Stimulated activated CD4-positive, alpha-beta T cell treated with anti-CD3 and anti-CD28 coated beads, Interleukin-12 subunit alpha, Interleukin-12 subunit beta, amount 100 ng/mL, for 24 hours (primary cell): ENCODE measurements around the gene ZNF451.
A peak's percentile ranks its signal among the peaks of the same experiment; 100 is the strongest.

Source experiments
- DNase-seq, 2 experiments: peaks; one replicate each; pipeline ENCODE4 v3.0.0-alpha.2; 2020; ENCODE audit warnings: low read depth in 2 of 2

The ZNF451 gene

GRCh38 chr6:57147955-57148858 lies 58.2 kb downstream of the ZNF451 start:
- no peak for DNase-seq

- DNase-seq = no peak
These were observed 68.7 kb downstream of the ZNF451 start for GRCh38 chr6:57158658-57159057.

- no peak for DNase-seq
These were observed 69.1 kb downstream of the ZNF451 start for GRCh38 chr6:57159127-57159526.

GRCh38 chr6:57162028-57162427 lies 72.0 kb downstream of the ZNF451 start:
- no peak for DNase-seq

- DNase-seq = no peak
These were observed 72.5 kb downstream of the ZNF451 start for GRCh38 chr6:57162516-57162915.

- no peak for DNase-seq
These were observed 74.0 kb downstream of the ZNF451 start for GRCh38 chr6:57163956-57164355.

- DNase-seq = no peak
These were observed 75.1 kb downstream of the ZNF451 start for GRCh38 chr6:57165080-57165479.

GRCh38 chr6:57172136-57173055 lies 82.4 kb downstream of the ZNF451 start, which contains the start of gene BAG2:
TSS of gene BAG2 (plus strand) at chr6:57172326. CDS start at chr6:57172698, 372 bp downstream.
- DNase-seq = peak; percentile 82 to 92

GRCh38 chr6:57173056-57173885 lies 83.3 kb downstream of the ZNF451 start:
- DNase-seq = peak in 1 of 2 experiments; percentile 30

GRCh38 chr6:57173886-57174510 lies 84.0 kb downstream of the ZNF451 start:
- DNase-seq = no peak

GRCh38 chr6:57174511-57174907 lies 84.5 kb downstream of the ZNF451 start:
- DNase-seq = no peak

- no peak for DNase-seq
These were observed 87.7 kb downstream of the ZNF451 start for GRCh38 chr6:57177545-57178265.

- no peak for DNase-seq
These were observed 90.6 kb downstream of the ZNF451 start for GRCh38 chr6:57180596-57180995.

GRCh38 chr6:57182017-57182432 lies 92.0 kb downstream of the ZNF451 start:
- no peak for DNase-seq

- no peak for DNase-seq
These were observed 93.3 kb downstream of the ZNF451 start for GRCh38 chr6:57183336-57183735.

- DNase-seq = no peak
These were observed 100.2 kb downstream of the ZNF451 start for GRCh38 chr6:57190140-57190539.

- DNase-seq = no peak
These were observed 103.2 kb downstream of the ZNF451 start for GRCh38 chr6:57193177-57193576.

GRCh38 chr6:57195457-57195856 lies 105.5 kb downstream of the ZNF451 start:
- no peak for DNase-seq

- DNase-seq = no peak
These were observed 109.1 kb downstream of the ZNF451 start for GRCh38 chr6:57198926-57199636.

- no peak for DNase-seq
These were observed 111.7 kb downstream of the ZNF451 start for GRCh38 chr6:57201718-57202117.
